Stimulated activated CD8-positive, alpha-beta memory T cell treated with anti-CD3 and anti-CD28 coated beads, Interleukin-7, amount 100 ng/mL, for 48 hours (primary cell): ENCODE measurements around the gene TRIM66.

Source experiments
- DNase-seq, 2 donors: peaks; one replicate each; pipeline ENCODE4 v3.0.0-alpha.2; 2020; ENCODE audit warnings: low read depth in 1 of 2; ENCODE audit errors: extremely low read depth in 1 of 2

TRIM66 gene

DNA sequence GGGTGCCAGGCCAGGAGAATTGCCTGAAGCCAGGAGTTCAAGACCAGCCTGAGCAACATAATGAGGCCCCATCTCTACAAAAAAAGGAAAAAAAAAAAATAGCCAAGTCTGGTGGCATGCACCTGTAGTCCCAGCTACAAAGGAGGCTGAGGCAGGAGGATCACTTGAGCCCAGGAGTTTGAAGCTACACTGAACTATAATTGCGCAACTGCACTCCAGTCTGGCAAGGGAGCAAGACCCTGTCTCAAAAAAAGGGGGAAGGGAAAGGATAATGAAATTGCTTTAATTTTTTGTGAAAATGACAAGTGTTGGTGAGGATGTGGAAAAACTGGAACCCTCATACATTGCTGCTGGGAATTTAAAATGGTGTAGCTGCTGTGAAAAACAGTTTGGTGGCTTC, 107.7 kb downstream of the TRIM66 start:
- DNase-seq = no peak

DNA sequence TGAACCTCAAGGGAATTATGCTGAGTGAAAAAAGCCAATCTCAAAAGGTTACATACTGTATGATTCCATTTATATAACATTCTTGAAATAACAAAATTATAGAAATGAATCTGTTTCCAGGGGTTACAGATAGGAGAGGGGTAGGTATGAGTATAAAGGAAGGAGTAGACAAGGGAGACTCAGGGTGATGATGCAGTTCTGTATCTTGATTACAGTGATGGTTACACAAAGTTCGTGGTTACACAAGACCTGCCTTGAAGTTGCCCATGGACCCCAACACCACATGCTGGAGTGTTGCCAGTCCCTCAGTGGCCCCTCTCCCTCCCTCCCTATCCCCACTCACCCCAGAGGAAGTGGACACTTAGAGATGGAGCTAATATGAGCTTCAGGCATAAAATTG, 108.7 kb downstream of the TRIM66 start:
- DNase-seq = no peak

DNA sequence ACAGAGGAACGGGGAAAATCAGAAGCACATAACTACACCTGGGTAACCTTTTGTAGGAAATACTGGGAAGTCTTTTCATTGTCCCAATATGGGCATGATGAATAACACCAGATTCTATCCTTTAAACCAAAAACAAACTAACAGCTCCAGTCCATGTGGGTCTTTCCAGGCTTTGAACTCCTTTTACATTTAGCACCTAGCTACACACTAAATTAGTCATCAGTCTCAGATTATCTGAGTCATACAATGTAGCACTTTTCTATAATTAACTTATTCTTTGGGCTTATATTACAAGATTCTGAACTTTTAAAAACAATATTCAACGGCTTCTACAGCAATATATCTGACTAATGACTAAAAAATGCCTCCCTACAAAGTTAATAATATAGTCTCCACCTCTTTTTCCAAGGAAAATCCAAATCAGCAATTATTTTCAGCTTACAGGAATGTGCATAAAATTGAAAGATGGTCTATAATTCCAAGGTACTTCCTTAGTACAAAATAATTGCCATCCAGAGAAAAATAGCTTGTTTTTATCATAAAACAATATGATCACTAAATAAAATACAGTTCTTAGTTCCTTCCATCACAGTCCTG, 114.8 kb downstream of the TRIM66 start:
- DNase-seq = no peak

DNA sequence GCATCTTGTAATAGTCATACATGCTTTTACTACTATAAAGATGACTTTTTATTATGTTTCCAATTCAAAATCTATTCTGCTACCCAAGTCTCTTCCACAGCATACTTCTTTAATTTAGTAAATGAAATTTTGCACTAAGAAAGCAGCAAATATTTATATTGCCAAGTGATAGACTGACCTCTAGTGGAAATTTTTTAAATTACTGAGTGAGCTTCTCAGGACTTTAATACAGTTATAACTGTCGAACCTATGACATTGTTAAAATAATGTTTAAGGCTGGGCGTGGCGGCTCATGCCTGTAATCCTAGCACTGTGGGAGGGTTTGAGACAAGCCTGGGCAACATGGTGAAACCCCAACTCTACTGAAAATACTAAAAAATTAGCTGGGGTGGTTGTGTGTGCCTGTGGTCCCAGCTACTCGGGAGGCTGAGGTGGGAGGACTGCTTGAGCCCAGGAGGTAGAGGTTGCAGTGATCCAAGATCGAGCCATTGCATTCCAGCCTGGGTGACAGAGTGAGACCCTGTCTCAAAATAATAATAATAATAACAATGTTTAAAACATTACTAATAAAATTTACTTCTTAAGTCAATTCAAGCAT, 115.8 kb downstream of the TRIM66 start:
- DNase-seq = no peak

DNA sequence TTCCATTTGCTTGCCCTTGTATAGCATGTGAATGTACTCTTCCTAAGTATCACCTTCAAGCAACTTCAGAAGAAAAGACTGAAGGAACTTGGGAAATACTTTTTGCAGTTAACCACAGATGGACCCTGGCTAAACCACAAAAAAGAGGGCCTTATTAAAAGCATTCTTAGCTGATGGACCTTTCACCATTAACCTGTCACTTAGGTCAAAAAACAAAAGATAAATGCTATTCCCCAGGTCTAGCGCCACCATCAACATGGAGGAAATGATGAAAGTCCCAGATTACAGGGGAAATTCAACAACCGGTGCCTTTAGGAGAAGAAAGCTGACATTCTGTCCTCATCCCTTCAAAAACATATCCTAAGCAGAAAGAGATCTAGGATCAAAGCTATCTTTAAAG, 117.9 kb downstream of the TRIM66 start:
- no peak for DNase-seq
